ENCODE measurements around the gene ANLN.

Gene ANLN

DNA sequence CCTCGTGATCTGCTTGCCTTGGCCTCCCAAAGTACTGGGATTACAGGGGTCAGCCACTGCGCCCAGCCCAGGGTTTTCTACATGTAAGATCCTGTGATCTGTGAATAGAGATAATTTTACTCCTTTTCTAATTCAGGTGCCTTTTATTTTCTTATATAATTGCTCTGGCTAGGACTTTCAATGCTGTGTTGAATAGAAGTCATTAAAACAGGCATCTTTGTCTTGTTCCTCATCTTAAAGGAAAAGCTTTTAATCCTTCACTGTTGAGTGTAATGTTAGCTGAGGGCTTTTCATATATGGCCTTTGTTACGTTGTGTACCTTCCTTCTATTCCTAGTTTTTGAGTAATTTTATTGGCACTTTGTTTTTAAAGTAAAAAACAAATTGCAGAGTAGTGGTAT, 26.6 kb downstream of the ANLN start (continued):
- TF ChIP-seq ZNF510 (tag by site-specific recombination; IDR thresholded peaks at IDR 0.05; ENCODE audit: insufficient replicate concordance): no peak
- TF ChIP-seq MYNN (tag by site-specific recombination; IDR thresholded peaks at IDR 0.05; ENCODE audit: borderline replicate concordance): no peak
- TF ChIP-seq ZXDB (tag by site-specific recombination; IDR thresholded peaks at IDR 0.05): no peak
- TF ChIP-seq ZFP3 (tag by site-specific recombination; IDR thresholded peaks at IDR 0.05; ENCODE audit: low read depth): no peak
- TF ChIP-seq KLF16 (tag by site-specific recombination; IDR thresholded peaks at IDR 0.05): no peak

DNA sequence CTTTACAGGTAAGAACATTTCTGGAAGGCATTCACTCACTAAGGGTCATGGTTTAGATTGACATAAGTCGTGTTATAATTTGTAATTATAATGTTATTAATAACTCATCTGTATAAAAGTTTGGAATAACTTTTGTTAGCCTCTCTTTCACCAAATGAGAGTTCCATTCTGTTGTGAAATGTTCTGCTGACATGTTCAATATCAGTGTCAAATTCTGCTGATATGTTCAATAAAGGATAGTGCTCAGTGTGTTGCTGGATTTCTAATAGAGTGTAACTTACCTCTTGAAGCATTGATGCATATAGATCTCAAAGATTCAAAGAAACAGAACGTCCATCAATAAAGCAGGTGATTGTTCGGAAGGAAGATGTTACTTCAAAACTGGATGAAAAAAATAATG, 30.6 kb downstream of the ANLN start:
- no peak overlapping the region for H3K4me3 ChIP-seq (ENCODE audit: low read depth, low read length)
- ChIA-PET CTCF (interaction anchor here (0.6 to 0.7 kb wide), 2 partner anchors 53 to 54 kb away, joined by 3 to 4 read pairs; no protein-coding TSS in a partner anchor), POLR2A (no interaction called here)
- no peak overlapping the region for H3K27ac ChIP-seq (ENCODE audit: extremely low read depth, low read depth, low read length)
- TF ChIP-seq, protein P1, sequence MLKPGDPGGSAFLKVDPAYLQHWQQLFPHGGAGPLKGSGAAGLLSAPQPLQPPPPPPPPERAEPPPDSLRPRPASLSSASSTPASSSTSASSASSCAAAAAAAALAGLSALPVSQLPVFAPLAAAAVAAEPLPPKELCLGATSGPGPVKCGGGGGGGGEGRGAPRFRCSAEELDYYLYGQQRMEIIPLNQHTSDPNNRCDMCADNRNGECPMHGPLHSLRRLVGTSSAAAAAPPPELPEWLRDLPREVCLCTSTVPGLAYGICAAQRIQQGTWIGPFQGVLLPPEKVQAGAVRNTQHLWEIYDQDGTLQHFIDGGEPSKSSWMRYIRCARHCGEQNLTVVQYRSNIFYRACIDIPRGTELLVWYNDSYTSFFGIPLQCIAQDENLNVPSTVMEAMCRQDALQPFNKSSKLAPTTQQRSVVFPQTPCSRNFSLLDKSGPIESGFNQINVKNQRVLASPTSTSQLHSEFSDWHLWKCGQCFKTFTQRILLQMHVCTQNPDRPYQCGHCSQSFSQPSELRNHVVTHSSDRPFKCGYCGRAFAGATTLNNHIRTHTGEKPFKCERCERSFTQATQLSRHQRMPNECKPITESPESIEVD (tag by site-specific recombination; IDR thresholded peaks at IDR 0.05): no peak
- TF ChIP-seq GLIS1 (tag by site-specific recombination; IDR thresholded peaks at IDR 0.05) (no peak), YY1 (tag by site-specific recombination; IDR thresholded peaks at IDR 0.05) (no peak), ZNF776 (tag by site-specific recombination; IDR thresholded peaks at IDR 0.05; ENCODE audit: borderline replicate concordance) (no peak), ZNF146 (tag by site-specific recombination; IDR thresholded peaks at IDR 0.05) (no peak), ZNF600 (tag by site-specific recombination; IDR thresholded peaks at IDR 0.05) (no peak), ZNF335 (tag by site-specific recombination; conservative IDR thresholded peaks at IDR 0.05) (no peak)
- TF ChIP-seq, protein P2, sequence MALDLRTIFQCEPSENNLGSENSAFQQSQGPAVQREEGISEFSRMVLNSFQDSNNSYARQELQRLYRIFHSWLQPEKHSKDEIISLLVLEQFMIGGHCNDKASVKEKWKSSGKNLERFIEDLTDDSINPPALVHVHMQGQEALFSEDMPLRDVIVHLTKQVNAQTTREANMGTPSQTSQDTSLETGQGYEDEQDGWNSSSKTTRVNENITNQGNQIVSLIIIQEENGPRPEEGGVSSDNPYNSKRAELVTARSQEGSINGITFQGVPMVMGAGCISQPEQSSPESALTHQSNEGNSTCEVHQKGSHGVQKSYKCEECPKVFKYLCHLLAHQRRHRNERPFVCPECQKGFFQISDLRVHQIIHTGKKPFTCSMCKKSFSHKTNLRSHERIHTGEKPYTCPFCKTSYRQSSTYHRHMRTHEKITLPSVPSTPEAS (tag by site-specific recombination; IDR thresholded peaks at IDR 0.05): no peak
- TF ChIP-seq, protein P3, sequence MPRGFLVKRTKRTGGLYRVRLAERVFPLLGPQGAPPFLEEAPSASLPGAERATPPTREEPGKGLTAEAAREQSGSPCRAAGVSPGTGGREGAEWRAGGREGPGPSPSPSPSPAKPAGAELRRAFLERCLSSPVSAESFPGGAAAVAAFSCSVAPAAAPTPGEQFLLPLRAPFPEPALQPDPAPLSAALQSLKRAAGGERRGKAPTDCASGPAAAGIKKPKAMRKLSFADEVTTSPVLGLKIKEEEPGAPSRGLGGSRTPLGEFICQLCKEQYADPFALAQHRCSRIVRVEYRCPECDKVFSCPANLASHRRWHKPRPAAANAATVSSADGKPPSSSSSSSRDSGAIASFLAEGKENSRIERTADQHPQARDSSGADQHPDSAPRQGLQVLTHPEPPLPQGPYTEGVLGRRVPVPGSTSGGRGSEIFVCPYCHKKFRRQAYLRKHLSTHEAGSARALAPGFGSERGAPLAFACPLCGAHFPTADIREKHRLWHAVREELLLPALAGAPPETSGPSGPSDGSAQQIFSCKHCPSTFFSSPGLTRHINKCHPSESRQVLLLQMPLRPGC (tag by site-specific recombination; IDR thresholded peaks at IDR 0.05): no peak
- H3K36me3 ChIP-seq (ENCODE audit: control insufficient read depth in 2 of 2, insufficient read depth in 1 of 2, low read length in 2 of 2): peaks cover 86 to 96% of the 10 kb centered on the region in 2 experiments
- no peaks in the 10 kb centered on the region for H3K4me1 ChIP-seq (ENCODE audit: control insufficient read depth, insufficient read depth, low read length)
- no peaks in the 10 kb centered on the region for H3K9me3 ChIP-seq (ENCODE audit: control insufficient read depth, insufficient read depth, low read depth, low read length)

DNA sequence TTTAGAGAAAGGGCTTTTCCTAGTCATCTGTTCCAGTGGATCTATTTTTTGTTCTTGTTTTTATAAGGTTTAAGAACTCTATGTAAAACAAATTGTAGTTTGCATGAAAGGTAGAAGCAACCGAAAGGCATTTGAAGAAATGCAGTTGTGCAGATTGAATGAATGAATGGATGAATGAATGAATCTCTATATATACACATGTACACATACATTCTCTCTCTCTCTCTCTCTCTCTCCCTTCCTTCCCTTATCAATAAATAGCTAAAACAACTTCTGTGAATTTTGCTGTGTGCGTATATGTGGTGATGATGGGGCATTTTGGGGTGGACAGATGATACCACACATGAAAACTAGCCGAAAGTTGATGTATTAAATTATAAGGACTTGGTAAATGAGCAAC, 32.4 kb downstream of the ANLN start:
- no peaks in the 10 kb centered on the region for H3K9me3 ChIP-seq (ENCODE audit: control insufficient read depth, insufficient read depth, low read depth, low read length)
- TF ChIP-seq ZNF112 (tag by site-specific recombination; IDR thresholded peaks at IDR 0.05) (no peak), ZNF221 (tag by site-specific recombination; IDR thresholded peaks at IDR 0.05; ENCODE audit: borderline replicate concordance) (no peak), ZNF239 (tag by site-specific recombination; IDR thresholded peaks at IDR 0.05) (no peak)
- H3K27ac ChIP-seq (ENCODE audit: extremely low read depth, low read depth, low read length): no peak overlapping the region
- no peak overlapping the region for H3K4me3 ChIP-seq (ENCODE audit: low read depth, low read length)
- POLR2A ChIA-PET: no interaction called here
- CTCF ChIA-PET: interaction anchor here (0.9 kb wide), 1 partner anchor 55 kb away, joined by 3 read pairs; a partner anchor contains a TSS
- H3K4me1 ChIP-seq (ENCODE audit: control insufficient read depth, insufficient read depth, low read length): no peaks in the 10 kb centered on the region
- peaks cover 91 to 96% of the 10 kb centered on the region in 2 experiments for H3K36me3 ChIP-seq (ENCODE audit: control insufficient read depth in 2 of 2, insufficient read depth in 1 of 2, low read length in 2 of 2)

DNA sequence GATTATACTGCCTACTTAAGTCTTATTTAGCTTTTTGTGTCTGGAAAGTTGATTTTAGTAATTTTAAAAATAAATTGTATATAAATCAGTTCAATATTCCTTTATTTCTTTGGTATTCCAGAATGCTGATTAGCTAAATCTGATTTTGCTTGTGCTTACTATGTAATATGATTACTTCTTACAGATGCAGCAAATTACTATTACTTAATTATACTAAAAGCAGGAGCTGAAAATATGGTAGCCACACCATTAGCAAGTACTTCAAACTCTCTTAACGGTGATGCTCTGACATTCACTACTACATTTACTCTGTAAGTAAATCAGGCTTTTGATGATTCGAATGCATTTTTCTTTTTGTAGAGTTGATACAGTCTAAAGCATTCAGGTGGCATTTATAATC, 34.0 kb downstream of the ANLN start:
- Histone ChIP-seq H3K4me3 (ENCODE audit: low read depth, low read length) (no peak overlapping the region), H3K27ac (ENCODE audit: extremely low read depth, low read depth, low read length) (no peak overlapping the region), H3K4me1 (ENCODE audit: control insufficient read depth, insufficient read depth, low read length) (no peaks in the 10 kb centered on the region), H3K9me3 (ENCODE audit: control insufficient read depth, insufficient read depth, low read depth, low read length) (no peaks in the 10 kb centered on the region), H3K36me3 (ENCODE audit: control insufficient read depth in 2 of 2, insufficient read depth in 1 of 2, low read length in 2 of 2) (peaks cover 91 to 97% of the 10 kb centered on the region in 2 experiments)
- POLR2A ChIA-PET: no interaction called here
- no peak for TF ChIP-seq ZNF585B (tag by site-specific recombination; IDR thresholded peaks at IDR 0.05)
- TF ChIP-seq OSR2 (tag by site-specific recombination; IDR thresholded peaks at IDR 0.05): no peak
- no peak for TF ChIP-seq ZNF529 (tag by site-specific recombination; IDR thresholded peaks at IDR 0.05; ENCODE audit: insufficient replicate concordance)
- TF ChIP-seq YY2 (tag by site-specific recombination; IDR thresholded peaks at IDR 0.05): no peak
- TF ChIP-seq, protein P4, sequence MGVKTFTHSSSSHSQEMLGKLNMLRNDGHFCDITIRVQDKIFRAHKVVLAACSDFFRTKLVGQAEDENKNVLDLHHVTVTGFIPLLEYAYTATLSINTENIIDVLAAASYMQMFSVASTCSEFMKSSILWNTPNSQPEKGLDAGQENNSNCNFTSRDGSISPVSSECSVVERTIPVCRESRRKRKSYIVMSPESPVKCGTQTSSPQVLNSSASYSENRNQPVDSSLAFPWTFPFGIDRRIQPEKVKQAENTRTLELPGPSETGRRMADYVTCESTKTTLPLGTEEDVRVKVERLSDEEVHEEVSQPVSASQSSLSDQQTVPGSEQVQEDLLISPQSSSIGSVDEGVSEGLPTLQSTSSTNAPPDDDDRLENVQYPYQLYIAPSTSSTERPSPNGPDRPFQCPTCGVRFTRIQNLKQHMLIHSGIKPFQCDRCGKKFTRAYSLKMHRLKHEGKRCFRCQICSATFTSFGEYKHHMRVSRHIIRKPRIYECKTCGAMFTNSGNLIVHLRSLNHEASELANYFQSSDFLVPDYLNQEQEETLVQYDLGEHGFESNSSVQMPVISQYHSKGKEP (tag by site-specific recombination; IDR thresholded peaks at IDR 0.05): no peak
- CTCF ChIA-PET: no interaction called here

Data from HEK293 (cell line).